ENCODE measurements around the gene RAB2B. TPM values are rescaled to one million over a fixed set of nuclear protein-coding genes. Genes with fewer than 3 reads are reported as not detected.

Gene RAB2B
- total RNA-seq, 4 donors from 2014 or later, result 19.6 to 31.1 (median 23.4) TPM

- no peak for TF ChIP-seq CTCF (IDR thresholded peaks at IDR 0.05; ENCODE audit: low read depth)
These were observed 44.0 kb upstream of the RAB2B start for GRCh38 chr14:21520767-21521166.

DNA sequence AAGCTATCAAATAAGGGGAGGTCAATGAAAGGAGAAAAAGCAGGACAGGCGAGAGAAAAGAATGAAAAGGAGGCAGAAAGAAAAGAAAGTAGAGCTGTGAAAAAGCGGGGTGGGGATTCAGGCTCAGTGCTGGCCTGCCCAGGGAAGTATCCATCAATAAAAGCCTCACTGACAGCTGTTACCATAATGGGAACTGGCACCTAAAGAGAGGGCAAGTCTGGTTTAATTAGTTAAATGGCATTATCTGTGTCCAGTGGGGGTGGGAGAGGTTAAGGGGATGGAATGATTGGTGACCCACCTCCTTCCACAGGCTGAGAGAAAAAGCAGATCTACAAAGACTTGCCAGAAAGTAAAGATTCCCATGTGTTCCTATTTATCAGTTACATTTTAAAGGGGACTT is 42.0 kb upstream of the RAB2B start:
- TF ChIP-seq CTCF (IDR thresholded peaks at IDR 0.05; ENCODE audit: low read depth), result no peak

DNA sequence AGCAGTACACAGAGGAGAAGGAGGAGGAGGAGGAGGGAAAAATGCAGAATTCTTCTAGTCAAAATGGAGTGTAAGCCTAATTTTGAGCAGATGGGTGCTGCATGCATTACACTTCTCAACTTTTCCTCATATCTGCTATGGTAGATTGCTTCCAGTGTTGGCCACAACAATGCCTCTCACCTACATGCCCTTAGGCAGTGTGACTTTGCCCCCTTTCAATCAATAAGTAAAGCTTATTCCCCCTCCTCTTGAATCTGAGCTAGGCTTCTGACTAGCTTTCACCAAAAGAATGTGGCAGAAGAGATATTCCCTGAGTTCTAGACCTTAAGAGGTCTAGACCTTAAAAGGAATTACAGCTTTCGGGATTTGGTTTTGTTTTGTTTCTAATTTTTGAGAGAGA is 37.6 kb upstream of the RAB2B start:
- no peak for TF ChIP-seq CTCF (IDR thresholded peaks at IDR 0.05; ENCODE audit: low read depth)

DNA sequence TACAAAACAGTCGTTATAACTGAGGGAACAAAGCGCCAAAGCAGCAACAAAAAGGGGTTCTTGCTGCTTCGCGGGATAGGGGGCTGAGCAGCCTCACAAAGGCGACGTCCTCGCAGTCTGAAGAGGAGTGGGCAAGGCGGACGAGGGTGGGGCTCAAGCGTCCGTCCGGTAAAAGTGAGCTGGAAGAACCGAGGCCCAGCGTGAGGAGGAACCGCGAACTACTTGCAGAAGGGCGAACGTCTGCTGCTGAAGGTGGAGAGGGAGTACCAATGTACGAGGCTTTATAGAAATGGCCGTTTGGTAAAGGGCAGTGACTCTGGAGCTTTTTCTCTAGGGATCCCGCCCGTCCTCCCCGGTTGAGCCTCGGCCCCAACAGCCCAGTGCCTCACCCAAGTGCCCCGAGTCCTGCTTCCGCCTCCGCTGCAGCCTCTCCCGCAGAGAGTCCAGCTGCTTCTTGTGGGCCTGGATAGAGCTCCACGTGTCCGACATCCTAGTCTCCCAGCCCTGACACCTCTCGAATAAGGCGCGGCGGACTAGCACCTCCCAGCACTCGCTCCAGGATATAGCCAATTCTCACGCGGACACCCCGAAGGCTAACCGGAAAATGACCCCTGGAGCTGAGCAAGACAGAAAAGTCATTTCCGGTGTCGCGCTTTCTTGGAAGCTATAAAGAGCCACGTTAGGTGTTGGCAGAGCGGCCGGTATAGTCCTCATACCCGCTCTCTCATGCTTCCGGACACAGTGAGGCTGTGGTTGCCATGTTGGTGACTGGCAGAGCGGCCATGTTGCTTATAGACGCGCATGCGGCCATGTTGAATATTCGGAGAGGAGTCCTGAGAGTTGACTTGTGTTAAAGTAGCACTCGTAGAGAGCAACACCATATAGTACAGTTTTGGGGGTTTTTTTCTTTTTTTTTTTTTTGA is 34.2 kb upstream of the RAB2B start, which contains the start of gene METTL3:
Gene METTL3 (minus strand): TSS at position 606 of the 923 bp plus-strand sequence. CDS start 117 bp downstream, at position 489.
- no peak for TF ChIP-seq CTCF (IDR thresholded peaks at IDR 0.05; ENCODE audit: low read depth)

DNA sequence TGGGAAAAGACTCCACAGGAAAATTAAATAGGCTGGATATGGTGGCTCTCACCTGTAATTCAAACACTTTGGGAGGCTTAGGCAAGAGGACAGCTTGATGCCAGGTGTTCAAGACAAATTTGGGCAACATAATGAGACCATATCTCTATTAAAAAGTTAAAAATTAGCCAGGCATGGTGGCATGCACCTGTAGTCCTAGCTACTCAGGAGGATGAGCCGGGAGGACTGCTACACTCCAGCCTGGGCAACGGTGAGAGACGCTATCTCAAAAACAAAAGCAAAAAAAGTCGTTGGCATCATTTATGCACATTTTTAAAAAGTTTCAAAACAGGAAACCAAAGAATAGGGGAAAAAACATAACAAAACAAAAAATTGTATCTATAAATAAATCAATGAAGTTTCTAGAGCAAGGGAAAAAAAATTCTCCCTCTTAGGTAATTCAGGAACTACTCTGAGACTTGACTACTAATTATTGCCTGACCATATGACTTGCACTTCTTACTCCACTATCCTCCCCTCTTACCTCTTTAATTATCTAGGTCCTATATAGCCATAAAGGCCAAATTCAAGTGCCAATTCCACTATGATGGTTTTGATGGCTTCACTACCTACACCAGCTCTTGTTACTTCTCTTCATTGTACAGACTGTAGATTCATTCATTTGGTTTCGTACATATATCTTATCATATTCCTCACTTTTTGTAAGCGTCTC is 32.8 kb upstream of the RAB2B start:
- no peak for TF ChIP-seq CTCF (IDR thresholded peaks at IDR 0.05; ENCODE audit: low read depth)

- TF ChIP-seq CTCF (IDR thresholded peaks at IDR 0.05; ENCODE audit: low read depth), result no peak
These were observed 29.8 kb upstream of the RAB2B start for GRCh38 chr14:21506557-21506956.

DNA sequence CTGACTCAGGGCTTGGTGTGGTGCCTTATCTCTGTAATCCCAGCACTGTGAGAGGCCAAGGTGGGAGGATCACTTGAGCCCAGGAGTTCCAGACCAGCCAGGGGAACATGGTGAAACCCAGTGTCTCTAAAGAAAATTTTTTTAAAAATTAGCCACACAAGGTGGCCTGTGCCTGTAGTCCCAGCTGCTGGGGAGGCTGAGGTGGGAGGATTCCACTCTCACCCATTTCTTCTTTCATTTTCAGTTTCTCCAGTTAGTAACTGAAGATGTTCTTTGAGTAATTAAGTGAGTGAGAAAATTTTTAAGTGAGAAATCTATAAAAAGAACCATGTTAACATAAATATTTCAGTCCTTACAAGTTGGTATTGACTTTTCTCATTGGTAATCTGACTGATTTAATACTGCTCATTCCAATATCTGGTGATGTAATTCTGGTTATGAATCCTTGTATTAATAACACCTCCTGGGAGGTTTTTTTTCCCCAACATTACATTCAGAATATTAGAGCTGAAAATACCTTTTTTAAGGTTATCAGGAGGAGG is 28.3 kb upstream of the RAB2B start:
- TF ChIP-seq CTCF (IDR thresholded peaks at IDR 0.05; ENCODE audit: low read depth), result no peak

Measured in subcutaneous adipose tissue (tissue), 4 donors.